Colonic mucosa (tissue), 4 donors: ENCODE measurements around the gene CGB7. TPM values are rescaled to one million over a fixed set of nuclear protein-coding genes. Genes with fewer than 3 reads are reported as not detected.
A peak's percentile ranks its signal among the peaks of the same experiment; 100 is the strongest.
"Not testable (repeated sequence)": the region's sequence is repeated elsewhere in the genome, so short reads cannot be mapped to it uniquely, and the experiment has no call there.

ENCODE experiments used
- DNase-seq: peaks from one replicate; pipeline ENCODE4 v3.0.0-alpha.2; 2020
- H3K27ac ChIP-seq: fragments of 200-600 bp; one replicate; pipeline ENCODE4 v1.8.0; 2021
- H3K27me3 ChIP-seq: fragments of 200-600 bp; one replicate; pipeline ENCODE4 v1.8.0; 2021
- H3K36me3 ChIP-seq: fragments of 200-600 bp; one replicate; pipeline ENCODE4 v1.8.0; 2021
- H3K4me1 ChIP-seq: fragments of 200-600 bp; one replicate; pipeline ENCODE4 v1.8.0; 2021; ENCODE audit warnings: mild to moderate bottlenecking
- H3K4me3 ChIP-seq: fragments of 200-600 bp; one replicate; pipeline ENCODE4 v1.8.0; 2021
- H3K9ac ChIP-seq, 2 donors: one replicate each; pipeline ENCODE4 v1.7.0; 2013; ENCODE audit warnings: control low read depth in 2 of 2, low read depth in 2 of 2, low read length in 2 of 2
- H3K9me3 ChIP-seq: fragments of 200-600 bp; one replicate; pipeline ENCODE4 v1.8.0; 2021
- intact Hi-C: fragments of 100-400 bp; cut with DNase I; formaldehyde crosslinking; loops from one replicate; pipeline ENCODE4 v1.14.1; 2022
- total RNA-seq, 2 donors: library from RNA; stranded (reverse); fragmentation: NEBNext Ultra II Directional in 1 of 2; extraction: Animal tissue kit (Norgen Biotek cat#: 25700) in 1 of 2; gene quantifications; one replicate each; pipeline ENCODE4 v1.2.1, GENCODE V29; 2021
- TF ChIP-seq, protein P1 (sequence below): fragments of 200-600 bp; IDR thresholded peaks from one replicate; pipeline ENCODE4 v1.8.0; 2022; ENCODE audit warnings: antibody characterized with exemption, mild to moderate bottlenecking
- donor health status: healthy.
- donor health status: DM: no; HTN: no; CAD: no.
- donor health status: DM: no; HTN: no; CAD: no.

The CGB7 gene
- total RNA-seq, 2 donors from 2014 or later: not detected

DNA sequence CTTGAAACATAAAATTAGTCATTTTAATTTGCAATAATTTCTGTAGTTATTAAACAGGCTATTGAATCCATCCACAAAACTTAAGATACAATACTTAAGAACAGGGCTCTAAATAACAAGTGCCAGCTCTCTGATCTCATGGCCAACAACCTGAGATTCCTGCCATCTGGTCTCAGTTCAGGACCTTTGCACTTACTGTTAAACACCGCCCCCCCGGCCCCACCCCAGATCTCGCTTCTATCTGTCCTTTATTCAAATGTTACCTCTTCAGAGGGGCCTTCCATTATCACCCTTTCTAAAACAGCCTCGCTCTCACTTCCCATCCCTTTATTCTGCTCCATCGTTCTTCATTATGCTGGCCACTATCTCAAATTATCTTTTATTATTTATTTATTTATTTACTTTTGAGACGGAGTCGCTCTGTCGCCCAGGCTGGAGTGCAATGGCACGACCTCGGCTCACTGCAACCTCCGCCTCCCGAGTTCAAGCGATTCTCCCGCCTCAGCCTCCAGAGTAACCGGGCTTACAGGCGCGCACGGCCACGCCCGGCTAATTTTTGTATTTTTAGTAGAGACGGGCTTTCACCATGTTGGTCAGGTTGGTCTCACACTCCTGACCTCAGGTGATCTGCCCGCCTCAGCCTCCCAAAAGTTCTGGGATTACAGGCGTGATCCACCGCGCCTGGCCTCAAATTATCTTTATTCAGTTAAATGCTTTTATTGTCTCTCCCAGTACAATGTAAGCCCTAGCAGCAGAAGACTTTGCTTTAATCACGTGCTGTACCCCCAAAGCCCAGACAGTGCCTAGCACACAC lies 26.9 kb upstream of the CGB7 start:
- Histone ChIP-seq H3K27ac (peak overlapping the region; percentile 90), H3K9me3 (no peaks in the 10 kb centered on the region), H3K4me3 (peak overlapping the region; percentile 95), H3K27me3 (no peaks in the 10 kb centered on the region), H3K36me3 (peaks cover 6% of the 10 kb centered on the region), H3K9ac (peak overlapping the region; percentile 13 to 99), H3K4me1 (peaks cover 8% of the 10 kb centered on the region)
- DNase-seq: peak; percentile 40
- TF ChIP-seq, protein P1, sequence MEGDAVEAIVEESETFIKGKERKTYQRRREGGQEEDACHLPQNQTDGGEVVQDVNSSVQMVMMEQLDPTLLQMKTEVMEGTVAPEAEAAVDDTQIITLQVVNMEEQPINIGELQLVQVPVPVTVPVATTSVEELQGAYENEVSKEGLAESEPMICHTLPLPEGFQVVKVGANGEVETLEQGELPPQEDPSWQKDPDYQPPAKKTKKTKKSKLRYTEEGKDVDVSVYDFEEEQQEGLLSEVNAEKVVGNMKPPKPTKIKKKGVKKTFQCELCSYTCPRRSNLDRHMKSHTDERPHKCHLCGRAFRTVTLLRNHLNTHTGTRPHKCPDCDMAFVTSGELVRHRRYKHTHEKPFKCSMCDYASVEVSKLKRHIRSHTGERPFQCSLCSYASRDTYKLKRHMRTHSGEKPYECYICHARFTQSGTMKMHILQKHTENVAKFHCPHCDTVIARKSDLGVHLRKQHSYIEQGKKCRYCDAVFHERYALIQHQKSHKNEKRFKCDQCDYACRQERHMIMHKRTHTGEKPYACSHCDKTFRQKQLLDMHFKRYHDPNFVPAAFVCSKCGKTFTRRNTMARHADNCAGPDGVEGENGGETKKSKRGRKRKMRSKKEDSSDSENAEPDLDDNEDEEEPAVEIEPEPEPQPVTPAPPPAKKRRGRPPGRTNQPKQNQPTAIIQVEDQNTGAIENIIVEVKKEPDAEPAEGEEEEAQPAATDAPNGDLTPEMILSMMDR: no peak
- intact Hi-C loops: no loop called here

DNA sequence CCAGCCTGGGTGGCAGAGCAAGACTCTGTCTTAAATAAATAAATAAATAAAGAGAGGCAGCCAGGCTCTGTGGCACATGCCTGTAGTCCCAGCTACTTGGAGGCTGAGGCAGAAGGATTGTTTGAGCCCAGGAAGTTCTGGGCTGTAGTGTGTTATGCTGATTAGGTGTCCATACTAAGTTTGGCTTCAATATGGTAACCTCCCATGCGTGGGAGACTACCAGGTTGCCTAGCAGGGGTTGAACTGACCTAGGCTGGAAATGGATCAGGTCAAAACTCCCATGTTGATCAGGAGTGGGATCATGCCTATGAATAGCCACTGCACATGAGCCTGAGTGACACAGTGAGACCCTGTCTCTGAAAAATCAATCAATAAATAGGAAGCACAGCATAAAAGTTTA lies 23.7 kb upstream of the CGB7 start:
- no peak overlapping the region for H3K27ac ChIP-seq
- H3K4me1 ChIP-seq: peaks cover under 1% of the 10 kb centered on the region
- intact Hi-C loops: no loop called here
- H3K27me3 ChIP-seq: no peaks in the 10 kb centered on the region
- H3K9ac ChIP-seq: no peak overlapping the region
- H3K36me3 ChIP-seq: no peaks in the 10 kb centered on the region
- DNase-seq: no peak
- H3K4me3 ChIP-seq: no peak overlapping the region
- TF ChIP-seq, protein P1: no peak
- no peaks in the 10 kb centered on the region for H3K9me3 ChIP-seq

DNA sequence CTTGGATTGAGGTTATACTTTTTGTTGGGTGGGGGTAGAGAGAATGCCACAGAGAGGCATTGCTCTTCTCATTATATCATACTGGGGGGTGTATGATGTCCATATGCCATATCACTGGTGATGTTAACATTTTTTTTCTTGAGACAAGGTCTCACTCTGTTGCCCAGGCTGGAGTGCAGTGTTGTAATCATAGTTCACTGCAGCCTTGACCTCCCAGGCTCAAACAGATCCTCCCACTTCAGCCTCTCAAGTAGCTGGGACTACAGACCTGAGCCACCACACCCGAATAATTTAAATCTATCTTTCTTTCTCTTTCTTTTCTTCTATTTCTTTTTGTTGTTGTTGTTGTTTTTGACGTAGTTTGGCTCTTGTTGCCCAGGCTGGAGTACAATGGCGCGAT lies 22.8 kb upstream of the CGB7 start:
- intact Hi-C loops: no loop called here
- no peak overlapping the region for H3K4me3 ChIP-seq
- no peaks in the 10 kb centered on the region for H3K9me3 ChIP-seq
- no peak for DNase-seq
- TF ChIP-seq, protein P1: no peak
- H3K27me3 ChIP-seq: no peaks in the 10 kb centered on the region
- no peaks in the 10 kb centered on the region for H3K4me1 ChIP-seq
- H3K9ac ChIP-seq: no peak overlapping the region
- no peaks in the 10 kb centered on the region for H3K36me3 ChIP-seq
- no peak overlapping the region for H3K27ac ChIP-seq

DNA sequence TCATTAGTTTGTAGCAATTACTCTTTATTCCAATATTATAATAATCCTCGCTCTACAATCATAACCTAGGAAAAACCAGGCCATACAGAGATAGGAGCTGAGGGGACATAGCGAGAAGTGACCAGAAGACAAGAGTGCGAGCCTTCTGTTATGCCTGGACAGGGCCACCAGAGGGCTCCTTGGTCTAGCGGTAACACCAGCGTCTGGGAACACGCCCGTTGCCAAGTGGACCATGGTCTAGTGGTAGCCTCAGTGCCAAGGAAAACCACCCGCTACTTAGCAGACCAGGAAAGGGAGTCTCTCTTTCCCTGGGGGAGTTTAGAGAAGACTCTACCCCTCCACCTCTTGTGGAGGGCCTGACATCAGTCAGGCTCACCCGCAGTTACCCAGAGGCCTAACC lies 17.3 kb upstream of the CGB7 start:
- DNase-seq: peak; percentile 74
- intact Hi-C loops, H3K9me3 ChIP-seq, H3K4me1 ChIP-seq, H3K36me3 ChIP-seq, H3K27ac ChIP-seq, H3K9ac ChIP-seq, H3K4me3 ChIP-seq: not testable (repeated sequence)
- TF ChIP-seq, protein P1: peak; percentile 72
- H3K27me3 ChIP-seq: peaks cover 37% of the 10 kb centered on the region

DNA sequence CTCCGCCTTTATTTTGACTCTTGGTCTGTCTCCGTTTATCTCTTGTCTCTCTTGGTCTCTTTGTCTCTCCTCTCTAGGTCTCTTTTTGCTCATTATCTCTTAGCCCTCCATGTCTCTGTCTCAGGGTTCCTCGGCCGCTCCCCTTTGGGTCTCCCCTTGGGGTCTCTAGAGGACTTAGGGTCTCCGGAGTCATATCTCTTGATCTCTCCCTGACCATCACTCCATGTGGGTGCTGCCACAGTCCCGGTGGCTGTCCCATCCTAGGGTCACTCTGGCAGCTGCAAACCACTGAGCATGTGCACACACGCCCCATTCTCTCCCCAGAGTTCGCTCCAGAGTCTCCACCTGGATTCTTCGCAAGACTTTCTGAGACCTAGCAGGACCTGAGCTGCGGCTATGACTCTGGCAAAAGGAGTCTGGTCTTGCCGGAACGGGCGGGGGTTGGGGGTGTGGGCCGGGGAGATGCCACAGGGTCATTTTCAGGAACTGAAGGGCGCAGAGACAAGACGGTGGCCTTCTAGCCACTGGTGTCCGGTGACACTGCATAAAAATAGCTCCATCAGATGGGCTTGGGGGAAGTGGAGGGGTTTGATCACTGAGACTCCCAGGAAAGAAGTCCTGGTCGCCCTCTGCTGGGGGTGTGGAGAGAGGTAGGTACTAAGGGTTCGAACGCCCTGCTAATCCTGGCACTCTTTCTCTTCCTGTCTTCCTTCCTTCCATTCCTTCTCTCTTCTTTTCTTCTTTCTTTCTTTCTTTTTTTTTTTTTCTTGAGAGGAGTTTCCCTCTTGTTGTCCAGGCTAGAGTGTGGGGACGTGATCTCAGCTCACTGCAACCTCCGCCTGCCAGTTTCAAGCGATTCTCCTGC lies 16.2 kb upstream of the CGB7 start:
- TF ChIP-seq, protein P1: no peak
- peaks cover 37% of the 10 kb centered on the region for H3K27me3 ChIP-seq
- H3K27ac ChIP-seq: no peak overlapping the region
- no peak overlapping the region for H3K4me3 ChIP-seq
- no peak for DNase-seq
- intact Hi-C loops: no loop called here
- no peaks in the 10 kb centered on the region for H3K36me3 ChIP-seq
- H3K4me1 ChIP-seq: no peaks in the 10 kb centered on the region
- no peaks in the 10 kb centered on the region for H3K9me3 ChIP-seq
- no peak overlapping the region for H3K9ac ChIP-seq
